Heart left ventricle (tissue), 16 donors: ENCODE measurements around the gene SULT1C2. TPM values are rescaled to one million over a fixed set of nuclear protein-coding genes. Genes with fewer than 3 reads are reported as not detected.

Source experiments
- ATAC-seq, 4 donors: fragments of 200-7000 bp; cut with Tn5 transposase; one replicate each; pipeline ENCODE4 v1.9.1; 2020 to 2022; ENCODE audit warnings: moderate library complexity in 4 of 4, mild to moderate bottlenecking in 3 of 4, moderate number of reproducible peaks in 1 of 4
- DNase-seq, 5 donors: peaks; one replicate each; pipeline ENCODE4 v3.0.0-alpha.2; 2020
- H3K27ac ChIP-seq, 12 donors: fragments of 200-600 bp; sonication (generic) in 4 of 12; one replicate each; pipeline versions ENCODE4 v1.5.0 to v1.8.0; 2016 to 2022; ENCODE audit warnings: mild to moderate bottlenecking in 2 of 12
- H3K27me3 ChIP-seq, 9 donors: fragments of 200-600 bp; sonication (generic) in 2 of 9; one replicate each; pipeline versions ENCODE4 v1.5.1 to v1.8.0; 2016 to 2022; ENCODE audit warnings: mild to moderate bottlenecking in 3 of 9
- H3K36me3 ChIP-seq, 9 donors: fragments of 200-600 bp; sonication (generic) in 2 of 9; one replicate each; pipeline versions ENCODE4 v1.5.0 to v1.8.0; 2018 to 2022; ENCODE audit warnings: mild to moderate bottlenecking in 2 of 9
- H3K4me1 ChIP-seq, 12 donors: fragments of 200-600 bp; sonication (generic) in 4 of 12; one replicate each; pipeline versions ENCODE4 v1.5.0 to v1.8.0; 2016 to 2022; ENCODE audit warnings: mild to moderate bottlenecking in 3 of 12
- H3K4me3 ChIP-seq, 12 donors: fragments of 200-600 bp; sonication (generic) in 4 of 12; one replicate each; pipeline versions ENCODE4 v1.5.0 to v1.8.0; 2017 to 2022; ENCODE audit warnings: mild to moderate bottlenecking in 9 of 12, moderate library complexity in 4 of 12
- H3K9me3 ChIP-seq, 12 donors: fragments of 200-600 bp; sonication (generic) in 4 of 12; one replicate each; pipeline versions ENCODE4 v1.5.0 to v1.8.0; 2016 to 2022; ENCODE audit warnings: mild to moderate bottlenecking in 1 of 12
- CTCF ChIP-seq, 12 donors: fragments of 200-600 bp; sonication (generic) in 4 of 12; IDR thresholded peaks; one replicate each; pipeline versions ENCODE4 v1.5.0 to v1.8.0; 2018 to 2022; ENCODE audit warnings: antibody characterized with exemption in 12 of 12, mild to moderate bottlenecking in 5 of 12
- POLR2A ChIP-seq, 2 donors: fragments of 450-650 bp; IDR thresholded peaks; one replicate each; pipeline ENCODE4 v1.6.1; 2017; ENCODE audit warnings: antibody characterized with exemption in 2 of 2, mild to moderate bottlenecking in 2 of 2, moderate library complexity in 2 of 2
- WGBS, 4 donors: extraction: QIAGEN DNeasy Blood & Tissue Kit in 2 of 4; methylation state at CpG; one replicate each; pipeline versions ENCODE4 v1.1.5 to v1.1.7; 2013 to 2018; 5-methylcytosine and 5-hydroxymethylcytosine counted together
- intact Hi-C, 10 donors: fragments of 100-400 bp; cut with DNase I; formaldehyde crosslinking; loops; one replicate each; pipeline versions ENCODE4 v1.11.1 to v1.14.2; 2022
- polyA plus RNA-seq, 2 donors: library from polyadenylated mRNA; stranded (reverse); fragments of 200-250 nt; gene quantifications; one replicate each; pipeline ENCODE4 v1.2.3, GENCODE V29; 2013
- total RNA-seq, 9 donors: library from RNA; depleted of rRNA in 2 of 9; stranded (reverse); fragments of >200 nt in 2 of 9; fragmentation: NEBNext Ultra II Directional in 3 of 9; extraction: Animal tissue kit (Norgen Biotek cat#: 25700) in 3 of 9; gene quantifications; one replicate each; pipeline versions ENCODE4 v1.1.0 to v1.2.4, GENCODE V29; 2016 to 2023
- donor health status: ischemic (EF 13 %, LVEDD 7.1; RV severe dilation, severe dysfunction).
- donor health status: healthy with polysubstance abuse.
- donor health status: DM: no; HTN: yes; CAD: no.
- donor health status: DM: no; HTN: no; CAD: no.
- donor health status: ischemic (EF 25% LVEDD 6.9; RV normal size, moderate dysfunction).
- donor health status: ischemic (EF 25% LVEDD 5.7; RV mildly dilated, moderate dysfunction).
- donor health status: healthy.
- donor health status: DM: yes; HTN: yes; CAD: no.
- donor health status: ischemic (EF 35%, LVEDD 5.7; RV mildly dilated, moderate dysfunction).
- donor health status: nonischemic (EF 11% LVEDD 7.7; RV severe dilation, severe dysfunction).
- donor health status: DM: yes; HTN: yes; CAD: no.
- donor health status: PGD.
- donor health status: ischemic (EF 29% LVEDD 5.4; RV normal size, mild dysfunction).
- donor health status: nonischemic (EF 23%, LVEDD 6.1; RV moderate dilation, normal function).

The SULT1C2 gene
- total and polyA plus RNA-seq, 11 donors, result 0.16 to 2.9 (median 0.77) TPM; not detected in 3

DNA sequence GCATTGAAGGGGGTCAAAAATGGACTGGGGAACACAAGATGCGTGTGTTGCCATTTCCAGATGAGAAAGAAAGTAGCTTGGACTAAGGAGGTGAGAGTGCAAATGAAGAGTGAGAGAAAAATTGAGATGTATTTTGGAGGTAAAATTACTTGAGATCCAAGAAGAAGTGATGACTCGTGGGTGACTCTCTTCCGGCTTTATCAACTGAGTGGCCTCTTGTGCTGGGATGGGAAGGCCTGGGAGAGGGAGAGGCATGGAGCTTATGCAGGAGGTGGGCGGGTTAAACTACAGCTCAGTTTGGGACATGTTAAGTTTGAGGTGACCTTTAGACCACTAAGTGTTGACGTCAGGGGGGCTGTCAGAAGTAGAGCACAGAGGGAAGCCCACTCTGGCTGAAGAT lies 34.9 kb downstream of the SULT1C2 start:
- 84 to 88% (median 85%) methylated on average over 5 of the region's 5 CpGs for WGBS, 4 donors
- Histone ChIP-seq H3K9me3 (no peaks in the 10 kb centered on the region), H3K4me1 (no peaks in the 10 kb centered on the region), H3K27ac (no peak overlapping the region), H3K4me3 (no peak overlapping the region), H3K36me3 (no peaks in the 10 kb centered on the region), H3K27me3 (no peaks in the 10 kb centered on the region)
- no peak for DNase-seq
- intact Hi-C loops, result no loop called here
- TF ChIP-seq CTCF (IDR thresholded peaks at IDR 0.05) (no peak), POLR2A (IDR thresholded peaks at IDR 0.05) (no peak)
- no peak for ATAC-seq

GRCh38 chr2:108324531-108325255 lies 36.0 kb downstream of the SULT1C2 start:
- TF ChIP-seq POLR2A (IDR thresholded peaks at IDR 0.05), result no peak
- ATAC-seq, result no peak
- intact Hi-C loops, result no loop called here
- Histone ChIP-seq H3K4me1 (no peaks in the 10 kb centered on the region), H3K4me3 (no peak overlapping the region), H3K27ac (no peak overlapping the region), H3K27me3 (no peaks in the 10 kb centered on the region), H3K9me3 (no peaks in the 10 kb centered on the region), H3K36me3 (no peaks in the 10 kb centered on the region)
- DNase-seq, result no peak
- WGBS, 4 donors, result 80 to 83% (median 82%) methylated on average over 2 of the region's 2 CpGs

DNA sequence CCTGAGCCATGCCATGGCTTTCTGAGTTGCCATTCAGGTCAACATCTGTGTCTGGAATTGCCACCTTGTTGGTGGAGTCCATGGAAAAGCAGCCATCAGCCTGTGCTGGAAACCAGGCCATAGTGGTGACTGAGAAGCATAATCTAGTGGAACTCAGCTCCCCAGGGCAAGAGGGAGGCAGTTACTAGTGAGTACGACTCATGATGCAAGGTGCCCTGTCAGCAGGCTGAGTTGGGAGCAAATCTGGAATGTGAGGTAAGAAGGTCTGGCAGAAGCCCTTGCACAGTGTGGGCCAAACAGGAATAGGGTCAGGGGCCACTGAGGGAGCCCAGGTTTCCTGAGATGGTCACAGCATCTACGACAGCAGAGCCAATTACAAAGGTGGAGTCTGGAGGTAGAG lies 37.1 kb downstream of the SULT1C2 start:
- Histone ChIP-seq H3K27ac (no peak overlapping the region), H3K4me3 (no peak overlapping the region), H3K36me3 (no peaks in the 10 kb centered on the region), H3K9me3 (no peaks in the 10 kb centered on the region), H3K27me3 (no peaks in the 10 kb centered on the region), H3K4me1 (peaks cover 0 to 3% (median 0%) of the 10 kb centered on the region in 12 donors)
- no peak for TF ChIP-seq CTCF (IDR thresholded peaks at IDR 0.05)
- no peak for TF ChIP-seq POLR2A (IDR thresholded peaks at IDR 0.05)
- DNase-seq (no peak), ATAC-seq (no peak)
- intact Hi-C loops, result no loop called here
- WGBS, 4 donors, result 76 to 92% (median 82%) methylated on average over 2 of the region's 2 CpGs

DNA sequence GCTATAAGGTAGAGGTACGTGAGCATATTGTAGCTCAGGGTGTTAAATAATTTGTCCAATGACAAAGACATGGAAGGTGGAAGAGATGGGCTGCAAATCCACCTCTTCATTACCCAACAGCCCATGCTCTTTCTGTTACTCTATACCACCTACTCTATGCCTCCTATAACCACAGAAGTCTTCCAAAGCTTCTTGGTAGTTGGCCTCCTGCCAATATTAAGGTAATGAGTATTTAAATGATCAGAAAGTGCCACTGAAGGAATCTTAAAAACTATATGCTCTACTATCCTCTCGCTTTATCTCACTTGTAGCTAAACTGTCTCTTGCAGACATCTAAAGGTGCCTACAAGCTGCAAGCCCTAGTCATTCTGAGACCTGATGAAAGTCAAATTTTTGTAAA lies 41.1 kb downstream of the SULT1C2 start:
- DNase-seq (no peak), ATAC-seq (no peak)
- Histone ChIP-seq H3K4me1 (peaks cover 0 to 6% (median 0%) of the 10 kb centered on the region in 12 donors), H3K27me3 (no peaks in the 10 kb centered on the region), H3K9me3 (no peaks in the 10 kb centered on the region), H3K4me3 (no peak overlapping the region), H3K36me3 (no peaks in the 10 kb centered on the region), H3K27ac (no peak overlapping the region)
- no peak for TF ChIP-seq POLR2A (IDR thresholded peaks at IDR 0.05)
- no peak for TF ChIP-seq CTCF (IDR thresholded peaks at IDR 0.05)
- intact Hi-C loops, result no loop called here
- 93 to 99% (median 95%) methylated on average over 2 of the region's 2 CpGs for WGBS, 4 donors

GRCh38 chr2:108330979-108331378 lies 42.3 kb downstream of the SULT1C2 start:
- intact Hi-C loops, result no loop called here
- TF ChIP-seq CTCF (IDR thresholded peaks at IDR 0.05) (no peak), POLR2A (IDR thresholded peaks at IDR 0.05) (no peak)
- H3K27me3 ChIP-seq, result no peaks in the 10 kb centered on the region
- ATAC-seq (no peak), DNase-seq (no peak)
- H3K4me1 ChIP-seq, result peaks cover 0 to 6% (median 0%) of the 10 kb centered on the region in 12 donors
- no peak overlapping the region for H3K4me3 ChIP-seq
- no peak overlapping the region for H3K27ac ChIP-seq
- whole genome bisulfite sequencing, 4 donors, result 23 to 36% (median 26%) methylated on average over 3 of the region's 3 CpGs
- no peaks in the 10 kb centered on the region for H3K9me3 ChIP-seq
- H3K36me3 ChIP-seq, result no peaks in the 10 kb centered on the region
